GM12878 (cell line): ENCODE results near the gene HIVEP1. TPM values are rescaled to one million over a fixed set of nuclear protein-coding genes. Genes with fewer than 3 reads are reported as not detected.

Experiments used
- ASH2L ChIP-seq: fragments of 300-600, 200-600 bp; sonication (generic); IDR thresholded peaks from 2 replicates; pipeline ENCODE4 v1.6.1; 2017; ENCODE audit warnings: low read depth, mild to moderate bottlenecking, borderline replicate concordance
- BCL3 ChIP-seq: IDR thresholded peaks from 2 replicates; pipeline ENCODE4 v1.6.1; 2011; ENCODE audit warnings: borderline replicate concordance, low read depth, mild to moderate bottlenecking, moderate library complexity, low read length; ENCODE audit not compliant: insufficient read depth, poor library complexity, severe bottlenecking
- BHLHE40 ChIP-seq, 2 experiments: fragments of 450-650 bp in 1 of 2; IDR thresholded peaks; 2 replicates each; pipeline ENCODE4 v1.6.1; 2011 to 2017; ENCODE audit warnings: low read depth in 2 of 2, borderline replicate concordance in 1 of 2, improper control_type of control experiment in 1 of 2, low read length in 1 of 2, mild to moderate bottlenecking in 1 of 2
- CREM ChIP-seq: IDR thresholded peaks from 2 replicates; pipeline ENCODE4 v1.6.1; 2014; ENCODE audit warnings: antibody characterized with exemption, low read depth
- KDM1A ChIP-seq: fragments of 200-600 bp; sonication (generic); IDR thresholded peaks from 2 replicates; pipeline ENCODE4 v1.6.1; 2016; ENCODE audit warnings: borderline replicate concordance
- MYB ChIP-seq: fragments of 150-350 bp; IDR thresholded peaks from 2 replicates; pipeline ENCODE4 v1.6.1; 2014; ENCODE audit warnings: mild to moderate bottlenecking, low read depth, low read length, borderline replicate concordance
- POU2F2 ChIP-seq: IDR thresholded peaks from 3 replicates; pipeline ENCODE4 v1.6.1; 2011; ENCODE audit warnings: low read depth, mild to moderate bottlenecking, low read length, borderline replicate concordance
- PRDM15 ChIP-seq: fragments of 450-650 bp; formaldehyde crosslinking; IDR thresholded peaks from 2 replicates; pipeline ENCODE4 v1.4.0; 2020; ENCODE audit warnings: mild to moderate bottlenecking, moderate library complexity
- RAD21 ChIP-seq: IDR thresholded peaks from 2 replicates; pipeline ENCODE4 v1.6.1; 2011; ENCODE audit warnings: mild to moderate bottlenecking, low read depth, low read length, moderate library complexity; ENCODE audit not compliant: insufficient read depth
- SMAD1 ChIP-seq: fragments of 450-650 bp; IDR thresholded peaks from 2 replicates; pipeline ENCODE4 v1.6.1; 2018; ENCODE audit warnings: mild to moderate bottlenecking, low read depth; ENCODE audit not compliant: partially characterized antibody
- SP1 ChIP-seq: IDR thresholded peaks from one replicate; pipeline ENCODE4 v1.6.1; 2011; ENCODE audit warnings: low read depth, low read length
- SREBF1 ChIP-seq: IDR thresholded peaks from 2 replicates; pipeline ENCODE4 v1.6.1; 2012; ENCODE audit warnings: mild to moderate bottlenecking, low read length
- SUZ12 ChIP-seq: fragments of 200-600 bp; sonication (generic); IDR thresholded peaks from one replicate; pipeline ENCODE4 v1.6.1; 2018; ENCODE audit warnings: antibody characterized with exemption, mild to moderate bottlenecking; ENCODE audit not compliant: unreplicated experiment
- ZNF217 ChIP-seq: fragments of 450-650 bp; IDR thresholded peaks from 2 replicates; pipeline ENCODE4 v1.6.1; 2017; ENCODE audit warnings: antibody characterized with exemption, mild to moderate bottlenecking
- ZNF24 ChIP-seq: fragments of 450-650 bp; IDR thresholded peaks from 2 replicates; pipeline ENCODE4 v1.6.1; 2017; ENCODE audit warnings: antibody characterized with exemption, mild to moderate bottlenecking
- polyA plus RNA-seq, 11 experiments: library from polyadenylated mRNA; depleted of rRNA in 4 of 11; unstranded in 6 of 11; stranded (reverse) in 5 of 11; fragments of >200 nt; fragmentation: Nextera tagmentation in 4 of 11; fragmentation: Illumina TruSeq in 1 of 11; extraction: Ambion mirVana in 4 of 11; extraction: Trizol in 1 of 11; gene quantifications; 1 replicate in 1 of 11; 2 replicates in 10 of 11; pipeline versions ENCODE4 v1.2.1 to v1.2.3, GENCODE V29; 2011 to 2016; ENCODE audit warnings: inconsistent platforms in 2 of 11, missing spikeins in 2 of 11, low read depth in 1 of 11
- total RNA-seq, 4 experiments: library from RNA; depleted of rRNA in 3 of 4; stranded (reverse); fragments of >200 nt in 3 of 4; fragmentation: Illumina TruSeq in 1 of 4; extraction: Trizol in 1 of 4; gene quantifications; 2 replicates each; pipeline versions ENCODE4 v1.2.1 to v1.2.3, GENCODE V29; 2013 to 2021
- TF ChIP-seq, protein P1 (sequence below), 3 experiments: IDR thresholded peaks in 2 of 3; conservative IDR thresholded peaks in 1 of 3; 2 replicates each; pipeline ENCODE4 v1.5.1; 2011; ENCODE audit warnings: low read depth in 3 of 3, low read length in 3 of 3, mild to moderate bottlenecking in 3 of 3, control low read depth in 2 of 3, moderate library complexity in 2 of 3, inconsistent platforms in 1 of 3, mixed read lengths in 1 of 3; ENCODE audit not compliant: control insufficient read depth in 2 of 3, insufficient read depth in 1 of 3; ENCODE audit errors: extremely low read depth in 1 of 3
- TF ChIP-seq, protein P2 (sequence below): IDR thresholded peaks from 2 replicates; pipeline ENCODE4 v1.6.1; 2011; ENCODE audit warnings: low read depth, mild to moderate bottlenecking, low read length, moderate library complexity, borderline replicate concordance; ENCODE audit errors: extremely low read depth
- TF ChIP-seq, protein P3 (sequence below): fragments of 450-650 bp; IDR thresholded peaks from 2 replicates; pipeline ENCODE4 v1.6.1; 2018; ENCODE audit warnings: borderline replicate concordance, mild to moderate bottlenecking; ENCODE audit not compliant: partially characterized antibody

HIVEP1 gene
- total and polyA plus RNA-seq, 10 of the 15 experiments (the other 5 are each of a cell fraction or from before 2014, with no cell fraction given) = 4.3 to 37.5 (median 21.6) TPM

DNA sequence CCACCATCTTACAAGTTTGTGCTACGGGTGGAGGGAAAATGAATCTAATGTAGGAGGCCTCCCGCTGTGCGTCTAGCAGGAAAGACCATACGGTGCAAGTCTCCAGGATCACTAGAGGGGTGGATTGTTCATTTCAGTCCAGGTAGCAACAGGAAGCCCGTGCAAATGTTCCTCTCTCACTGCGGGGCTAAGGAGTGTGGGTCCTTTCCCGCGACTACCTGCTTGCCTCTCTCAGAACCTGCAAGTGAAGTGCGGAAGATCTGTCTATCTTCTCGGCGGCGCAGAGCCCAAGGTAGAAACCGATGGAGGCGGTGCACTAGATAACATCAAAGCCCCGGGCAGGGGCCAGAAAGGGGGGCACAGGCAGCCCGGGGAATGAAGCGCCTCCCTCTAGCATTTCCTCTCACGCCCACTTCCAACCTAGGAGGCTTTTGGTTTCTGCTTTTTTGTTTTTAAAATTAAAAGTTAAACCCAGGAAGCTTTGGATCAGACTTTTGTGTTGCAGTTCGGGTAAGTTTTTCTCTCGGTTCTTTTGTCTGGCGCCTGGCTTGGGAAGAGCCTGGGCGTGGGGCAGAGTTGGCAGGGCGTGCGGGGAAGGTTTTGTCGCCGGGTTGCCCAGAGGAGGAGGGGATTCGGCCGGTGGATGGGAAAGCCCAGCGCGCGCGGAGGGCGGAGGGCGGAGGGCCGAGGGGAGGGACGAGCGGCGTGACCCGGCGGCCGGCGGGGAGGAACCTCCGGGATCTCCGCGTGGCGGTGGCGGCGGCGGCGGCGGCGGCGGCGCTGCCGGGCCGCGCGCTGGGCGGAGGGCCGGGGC is 3.5 kb upstream of the HIVEP1 start (continued):
- TF ChIP-seq, protein P1, sequence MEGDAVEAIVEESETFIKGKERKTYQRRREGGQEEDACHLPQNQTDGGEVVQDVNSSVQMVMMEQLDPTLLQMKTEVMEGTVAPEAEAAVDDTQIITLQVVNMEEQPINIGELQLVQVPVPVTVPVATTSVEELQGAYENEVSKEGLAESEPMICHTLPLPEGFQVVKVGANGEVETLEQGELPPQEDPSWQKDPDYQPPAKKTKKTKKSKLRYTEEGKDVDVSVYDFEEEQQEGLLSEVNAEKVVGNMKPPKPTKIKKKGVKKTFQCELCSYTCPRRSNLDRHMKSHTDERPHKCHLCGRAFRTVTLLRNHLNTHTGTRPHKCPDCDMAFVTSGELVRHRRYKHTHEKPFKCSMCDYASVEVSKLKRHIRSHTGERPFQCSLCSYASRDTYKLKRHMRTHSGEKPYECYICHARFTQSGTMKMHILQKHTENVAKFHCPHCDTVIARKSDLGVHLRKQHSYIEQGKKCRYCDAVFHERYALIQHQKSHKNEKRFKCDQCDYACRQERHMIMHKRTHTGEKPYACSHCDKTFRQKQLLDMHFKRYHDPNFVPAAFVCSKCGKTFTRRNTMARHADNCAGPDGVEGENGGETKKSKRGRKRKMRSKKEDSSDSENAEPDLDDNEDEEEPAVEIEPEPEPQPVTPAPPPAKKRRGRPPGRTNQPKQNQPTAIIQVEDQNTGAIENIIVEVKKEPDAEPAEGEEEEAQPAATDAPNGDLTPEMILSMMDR (IDR thresholded peaks at IDR 0.05 in 2 of 3, conservative IDR thresholded peaks at IDR 0.05 in 1 of 3; ENCODE audit: control insufficient read depth in 2 of 3, extremely low read depth in 1 of 3, insufficient read depth in 1 of 3, low read depth in 3 of 3, low read length in 3 of 3) = no peak
- TF ChIP-seq SREBF1 (0 out of 2 replicates have a peak, but pooled peaks have one; percentile 1), POU2F2 (peak; percentile 87), SMAD1 (no peak), ASH2L (no peak), KDM1A (no peak), SP1 (no peak), RAD21 (no peak; the same call in 1 of the 2 replicates), MYB (no peak), PRDM15 (CRISPR knock-in tag) (no peak), ZNF217 (no peak), BHLHE40 (IDR thresholded peaks at IDR 0.05; ENCODE audit: borderline replicate concordance in 1 of 2, low read depth in 2 of 2, low read length in 1 of 2) (peak in 1 of 2 experiments; percentile 84; a peak in 2 of 4 replicates), BCL3 (peak; percentile 16), ZNF24 (no peak), CREM (peak; percentile 42; the same call in 1 of the 2 replicates), SUZ12 (no peak)
- TF ChIP-seq, protein P2, sequence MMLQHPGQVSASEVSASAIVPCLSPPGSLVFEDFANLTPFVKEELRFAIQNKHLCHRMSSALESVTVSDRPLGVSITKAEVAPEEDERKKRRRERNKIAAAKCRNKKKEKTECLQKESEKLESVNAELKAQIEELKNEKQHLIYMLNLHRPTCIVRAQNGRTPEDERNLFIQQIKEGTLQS = no peak
- TF ChIP-seq, protein P3, sequence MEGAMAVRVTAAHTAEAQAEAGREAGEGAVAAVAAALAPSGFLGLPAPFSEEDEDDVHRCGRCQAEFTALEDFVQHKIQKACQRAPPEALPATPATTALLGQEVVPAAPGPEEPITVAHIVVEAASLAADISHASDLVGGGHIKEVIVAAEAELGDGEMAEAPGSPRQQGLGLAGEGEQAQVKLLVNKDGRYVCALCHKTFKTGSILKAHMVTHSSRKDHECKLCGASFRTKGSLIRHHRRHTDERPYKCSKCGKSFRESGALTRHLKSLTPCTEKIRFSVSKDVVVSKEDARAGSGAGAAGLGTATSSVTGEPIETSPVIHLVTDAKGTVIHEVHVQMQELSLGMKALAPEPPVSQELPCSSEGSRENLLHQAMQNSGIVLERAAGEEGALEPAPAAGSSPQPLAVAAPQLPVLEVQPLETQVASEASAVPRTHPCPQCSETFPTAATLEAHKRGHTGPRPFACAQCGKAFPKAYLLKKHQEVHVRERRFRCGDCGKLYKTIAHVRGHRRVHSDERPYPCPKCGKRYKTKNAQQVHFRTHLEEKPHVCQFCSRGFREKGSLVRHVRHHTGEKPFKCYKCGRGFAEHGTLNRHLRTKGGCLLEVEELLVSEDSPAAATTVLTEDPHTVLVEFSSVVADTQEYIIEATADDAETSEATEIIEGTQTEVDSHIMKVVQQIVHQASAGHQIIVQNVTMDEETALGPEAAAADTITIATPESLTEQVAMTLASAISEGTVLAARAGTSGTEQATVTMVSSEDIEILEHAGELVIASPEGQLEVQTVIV = no peak
